GM12878 (cell line): ENCODE data around the gene ALX4. TPM values are rescaled to one million over a fixed set of nuclear protein-coding genes. Genes with fewer than 3 reads are reported as not detected.

Experiments used
- ATAC-seq: fragments of 200-7000 bp; cut with Tn5 transposase; 3 replicates; pipeline ENCODE4 v1.9.1; 2020; ENCODE audit warnings: mild to moderate bottlenecking, moderate library complexity
- BruUV-seq: library from RNA; stranded (reverse); fragments of 400-500 nt; replicated peaks from 2 replicates; lab custom pipeline; 2021; lab: Mats Ljungman, UMichigan
- CTCF ChIA-PET: fragments of 300-600 bp; sonication (Branson Sonifier 250); formaldehyde crosslinking; extraction: SDS; loops from one replicate; lab custom pipeline; 2021; ENCODE audit warnings: inconsistent platforms; lab: Yijun Ruan, JAX
- POLR2A ChIA-PET: fragments of 350-600 bp; formaldehyde crosslinking; extraction: SDS; loops from one replicate; lab custom pipeline; 2021; ENCODE audit warnings: inconsistent platforms; lab: Charles Lee
- RAD21 ChIA-PET: fragments of 300-600 bp; sonication (Branson Sonifier 250); formaldehyde crosslinking; loops from one replicate; lab custom pipeline; 2023; ENCODE audit warnings: antibody characterized with exemption; ENCODE audit not compliant: unreplicated experiment; lab: Charles Lee
- SMC1A ChIA-PET: fragments of 300-600 bp; sonication (Branson Sonifier 250); formaldehyde crosslinking; loops from one replicate; lab custom pipeline; 2023; ENCODE audit not compliant: unreplicated experiment, uncharacterized antibody; lab: Charles Lee
- DNase-seq: peaks from one replicate; pipeline ENCODE4 v3.0.0-alpha.2; 2011; ENCODE audit warnings: low read depth, low spot score
- FAIRE-seq: peaks from 3 replicates; lab custom pipeline; 2011; peaks lifted over from hg19 to GRCh38; lab: Jason Lieb, UNC
- H2AFZ ChIP-seq: 2 replicates; pipeline ENCODE4 v1.6.0; 2011; ENCODE audit warnings: low read depth, low read length, control low read depth; ENCODE audit not compliant: control insufficient read depth
- H3K27ac ChIP-seq: 2 replicates; pipeline ENCODE4 v1.5.1; 2011; ENCODE audit warnings: control low read depth; ENCODE audit not compliant: control insufficient read depth, insufficient read depth
- H3K27me3 ChIP-seq, 2 experiments: replicated peaks in 1 of 2; 2 replicates each; pipeline versions ENCODE4 v1.6.0 to v1.6.1; 2011; ENCODE audit warnings: low read length in 1 of 2; ENCODE audit not compliant: control insufficient read depth in 2 of 2, insufficient read depth in 2 of 2
- H3K36me3 ChIP-seq, 2 experiments: 2 replicates each; pipeline ENCODE4 v1.5.1; 2011; ENCODE audit warnings: low read length in 1 of 2; ENCODE audit not compliant: control insufficient read depth in 2 of 2, insufficient read depth in 2 of 2
- H3K4me1 ChIP-seq: 2 replicates; pipeline ENCODE4 v1.6.1; 2011; ENCODE audit warnings: mild to moderate bottlenecking, low read length, moderate library complexity, mixed read lengths; ENCODE audit not compliant: control insufficient read depth, insufficient read depth
- H3K4me2 ChIP-seq: 2 replicates; pipeline ENCODE4 v1.6.0; 2011; ENCODE audit warnings: control low read depth; ENCODE audit not compliant: control insufficient read depth, insufficient read depth
- H3K4me3 ChIP-seq: fragments of 200-600 bp; sonication (generic); 2 replicates; pipeline ENCODE4 v1.5.1; 2016
- H3K79me2 ChIP-seq: 2 replicates; pipeline ENCODE4 v1.6.0; 2011; ENCODE audit warnings: low read length; ENCODE audit not compliant: control insufficient read depth, insufficient read depth
- H3K9ac ChIP-seq: 2 replicates; pipeline ENCODE4 v1.8.0; 2011; ENCODE audit warnings: low read length, control low read depth, mixed read lengths; ENCODE audit not compliant: control insufficient read depth, insufficient read depth
- H3K9me3 ChIP-seq: replicated peaks from 3 replicates; pipeline ENCODE4 v1.5.1; 2011; ENCODE audit warnings: mild to moderate bottlenecking, low read length; ENCODE audit not compliant: control insufficient read depth, insufficient read depth
- H4K20me1 ChIP-seq: 2 replicates; pipeline ENCODE4 v1.6.0; 2011; ENCODE audit not compliant: control insufficient read depth, insufficient read depth
- CHD4 ChIP-seq: fragments of 200-600 bp; sonication (generic); IDR thresholded peaks from 2 replicates; pipeline ENCODE4 v1.6.1; 2016; ENCODE audit warnings: mild to moderate bottlenecking
- ESRRA ChIP-seq: IDR thresholded peaks from 2 replicates; pipeline ENCODE4 v1.6.1; 2012; ENCODE audit warnings: mild to moderate bottlenecking, low read length, improper control_type of control experiment
- KAT2A ChIP-seq: conservative IDR thresholded peaks from 2 replicates; pipeline ENCODE4 v1.6.1; 2011; ENCODE audit warnings: low read depth, low read length; ENCODE audit not compliant: control insufficient read depth
- LARP7 ChIP-seq: fragments of 450-650 bp; IDR thresholded peaks from 2 replicates; pipeline ENCODE4 v1.6.1; 2017; ENCODE audit warnings: mild to moderate bottlenecking
- MTA3 ChIP-seq: IDR thresholded peaks from 2 replicates; pipeline ENCODE4 v1.6.1; 2012; ENCODE audit warnings: low read length, inconsistent platforms, borderline replicate concordance
- NFXL1 ChIP-seq: fragments of 450-650 bp; IDR thresholded peaks from 2 replicates; pipeline ENCODE4 v1.6.1; 2017; ENCODE audit warnings: antibody characterized with exemption, mild to moderate bottlenecking, borderline replicate concordance
- POLR2A ChIP-seq: IDR thresholded peaks from 2 replicates; pipeline ENCODE4 v1.6.1; 2011; ENCODE audit warnings: low read depth, mild to moderate bottlenecking, low read length
- POU2F2 ChIP-seq: IDR thresholded peaks from 3 replicates; pipeline ENCODE4 v1.6.1; 2011; ENCODE audit warnings: low read depth, mild to moderate bottlenecking, low read length, borderline replicate concordance
- RFX5 ChIP-seq: IDR thresholded peaks from 2 replicates; pipeline ENCODE4 v1.6.1; 2011; ENCODE audit warnings: low read depth, low read length, improper control_type of control experiment
- SIN3A ChIP-seq: IDR thresholded peaks from 2 replicates; pipeline ENCODE4 v1.6.1; 2012; ENCODE audit warnings: low read depth, low read length, improper control_type of control experiment
- SPI1 ChIP-seq: IDR thresholded peaks from 2 replicates; pipeline ENCODE4 v1.6.1; 2011; ENCODE audit warnings: low read depth, mild to moderate bottlenecking, low read length, moderate library complexity, borderline replicate concordance; ENCODE audit not compliant: insufficient read depth
- STAT3 ChIP-seq: IDR thresholded peaks from 2 replicates; pipeline ENCODE4 v1.6.1; 2011; ENCODE audit warnings: low read depth, low read length, improper control_type of control experiment
- WRNIP1 ChIP-seq: IDR thresholded peaks from 2 replicates; pipeline ENCODE4 v1.6.1; 2011; ENCODE audit warnings: low read depth, low read length, improper control_type of control experiment, borderline replicate concordance
- YBX1 ChIP-seq: fragments of 450-650 bp; IDR thresholded peaks from 2 replicates; pipeline ENCODE4 v1.6.1; 2016; ENCODE audit warnings: antibody characterized with exemption
- YY1 ChIP-seq: IDR thresholded peaks from 2 replicates; pipeline ENCODE4 v1.6.1; 2011; ENCODE audit warnings: low read depth, mild to moderate bottlenecking, low read length
- WGBS: methylation state at CpG from one replicate; pipeline ENCODE4 v1.1.6; 2016; ENCODE audit warnings: low lambda C conversion rate; ENCODE audit not compliant: insufficient replicate concordance, insufficient coverage; ENCODE audit errors: missing lambda C conversion rate; 5-methylcytosine and 5-hydroxymethylcytosine counted together
- in situ Hi-C: fragments of 300-500 bp; cut with MboI; formaldehyde crosslinking; loops from 9 replicates; pipeline ENCODE4 v1.14.3; 2018; ENCODE audit warnings: mixed read lengths
- intact Hi-C: fragments of 100-400 bp; cut with micrococcal nuclease; formaldehyde crosslinking; loops from one replicate; pipeline ENCODE4 v1.14.2; 2022; ENCODE audit not compliant: unreplicated experiment
- polyA plus RNA-seq, 11 experiments: library from polyadenylated mRNA; depleted of rRNA in 4 of 11; unstranded in 6 of 11; stranded (reverse) in 5 of 11; fragments of >200 nt; fragmentation: Nextera tagmentation in 4 of 11; fragmentation: Illumina TruSeq in 1 of 11; extraction: Ambion mirVana in 4 of 11; extraction: Trizol in 1 of 11; gene quantifications; 1 replicate in 1 of 11; 2 replicates in 10 of 11; pipeline versions ENCODE4 v1.2.1 to v1.2.3, GENCODE V29; 2011 to 2016; ENCODE audit warnings: inconsistent platforms in 2 of 11, missing spikeins in 2 of 11, low read depth in 1 of 11
- total RNA-seq, 4 experiments: library from RNA; depleted of rRNA in 3 of 4; stranded (reverse); fragments of >200 nt in 3 of 4; fragmentation: Illumina TruSeq in 1 of 4; extraction: Trizol in 1 of 4; gene quantifications; 2 replicates each; pipeline versions ENCODE4 v1.2.1 to v1.2.3, GENCODE V29; 2013 to 2021

The ALX4 gene
- total and polyA plus RNA-seq, 10 of the 15 experiments (the other 5 are each of a cell fraction or from before 2014, with no cell fraction given) = not detected

- ChIA-PET CTCF (interaction anchor here (0.5 to 1.2 kb wide), 2 partner anchors 147 to 697 kb away, joined by 3 to 7 read pairs; no protein-coding TSS in a partner anchor), SMC1A (no interaction called here), RAD21 (no interaction called here), POLR2A (no interaction called here)
- intact Hi-C loops (loop anchor here (10.0 kb wide), 1 partner anchor 635 kb away; no protein-coding TSS in a partner anchor), in situ Hi-C loops (loop anchor here (10.0 kb wide), 1 partner anchor 345 kb away; no protein-coding TSS in a partner anchor)
- no peak for DNase-seq
- no peak for FAIRE-seq
- Histone ChIP-seq H3K79me2 (no peaks in the 10 kb centered on the region), H3K27me3 (no peaks in the 10 kb centered on the region; a peak in 1 of 4 replicates), H3K27ac (no peak overlapping the region), H2AFZ (no peak overlapping the region), H3K9ac (no peak overlapping the region), H3K4me1 (no peaks in the 10 kb centered on the region), H4K20me1 (no peaks in the 10 kb centered on the region), H3K4me2 (no peak overlapping the region), H3K9me3 (no peaks in the 10 kb centered on the region), H3K36me3 (no peaks in the 10 kb centered on the region), H3K4me3 (no peak overlapping the region)
- TF ChIP-seq CHD4 = no peak
- TF ChIP-seq KAT2A = no peak
- no peak for TF ChIP-seq MTA3
- WGBS = 49% methylated on average over 7 of the region's 7 CpGs
- ATAC-seq = no peak
- no TSS peak for BruUV-seq
Observed at GRCh38 chr11:44280257-44280656, 29.7 kb downstream of the ALX4 start.

GRCh38 chr11:44279483-44279882, 30.5 kb downstream of the ALX4 start:
- intact Hi-C loops = no loop called here
- RAD21 ChIA-PET = no interaction called here

More at GRCh38 chr11:44279483-44279882, 30.5 kb downstream of the ALX4 start:
- FAIRE-seq (no peak), ATAC-seq (no peak), DNase-seq (no peak)
- Histone ChIP-seq H3K79me2 (no peaks in the 10 kb centered on the region), H3K4me2 (no peak overlapping the region), H3K9me3 (no peaks in the 10 kb centered on the region), H3K27me3 (no peaks in the 10 kb centered on the region; a peak in 1 of 4 replicates), H2AFZ (no peak overlapping the region), H3K36me3 (no peaks in the 10 kb centered on the region), H4K20me1 (no peaks in the 10 kb centered on the region), H3K27ac (no peak overlapping the region), H3K4me1 (no peaks in the 10 kb centered on the region), H3K9ac (no peak overlapping the region), H3K4me3 (no peak overlapping the region)
- no peak for TF ChIP-seq STAT3
- TF ChIP-seq YBX1 = no peak
- no peak for TF ChIP-seq SPI1
- no peak for TF ChIP-seq POLR2A
- TF ChIP-seq RFX5 = no peak
- TF ChIP-seq WRNIP1 = no peak
- no peak for TF ChIP-seq NFXL1
- TF ChIP-seq YY1 = no peak
- no peak for TF ChIP-seq LARP7
- TF ChIP-seq SIN3A = no peak
- no peak for TF ChIP-seq POU2F2
- no peak for TF ChIP-seq ESRRA
- POLR2A ChIA-PET = no interaction called here
- BruUV-seq = no TSS peak
- WGBS = 28% methylated on average over 6 of the region's 6 CpGs
- in situ Hi-C loops = no loop called here
- CTCF ChIA-PET = interaction anchor here (1.2 kb wide), 1 partner anchor 146 kb away, joined by 7 read pairs; no protein-coding TSS in a partner anchor
- SMC1A ChIA-PET = interaction anchor here (1.3 kb wide), 1 partner anchor 51 kb away, joined by 3 read pairs; no protein-coding TSS in a partner anchor
